Choroid plexus epithelial cell (primary cell): ENCODE results near the gene SIDT2.
A peak's percentile ranks its signal among the peaks of the same experiment; 100 is the strongest.

Experiments used
- DNase-seq: peaks from one replicate; pipeline ENCODE4 v3.0.0-alpha.2; 2010; ENCODE audit warnings: low read depth
- H3K4me3 ChIP-seq: 2 replicates; pipeline ENCODE4 v1.5.1; 2011; ENCODE audit warnings: low read depth, mild to moderate bottlenecking, control low read depth, low read length, moderate library complexity
- CTCF ChIP-seq: conservative IDR thresholded peaks from 2 replicates; pipeline ENCODE4 v1.5.1; 2011; ENCODE audit warnings: low read depth, mild to moderate bottlenecking, control low read depth, inconsistent platforms, low read length, moderate library complexity

Gene SIDT2

GRCh38 chr11:117231842-117232091 lies 53.2 kb downstream of the SIDT2 start, which contains the start of gene PCSK7:
Gene PCSK7 (minus strand): TSS chr11:117232073. CDS start chr11:117229844, 2,229 bp downstream.
- TF ChIP-seq CTCF: no peak
- peak within 1 kb of the TSS; percentile 75 for H3K4me3 ChIP-seq
- no peak for DNase-seq

GRCh38 chr11:117232092-117232878 lies 53.7 kb downstream of the SIDT2 start, which contains the start of gene RNF214:
Gene RNF214 (plus strand): TSS chr11:117232671. CDS start chr11:117234273, 1,602 bp downstream.
- H3K4me3 ChIP-seq: peak within 1 kb of the TSS; percentile 75
- DNase-seq: peak; percentile 68
- TF ChIP-seq CTCF: peak; percentile 62

GRCh38 chr11:117232911-117233409 lies 54.4 kb downstream of the SIDT2 start:
- no peak for TF ChIP-seq CTCF
- DNase-seq: no peak

GRCh38 chr11:117238221-117238620 lies 59.7 kb downstream of the SIDT2 start:
- TF ChIP-seq CTCF: no peak
- no peak overlapping the region for H3K4me3 ChIP-seq
- DNase-seq: no peak

More at GRCh38 chr11:117232911-117233409, 54.4 kb downstream of the SIDT2 start:
- peak overlapping the region; percentile 75 for H3K4me3 ChIP-seq

- TF ChIP-seq CTCF: peak; percentile 77
- no peak overlapping the region for H3K4me3 ChIP-seq
- DNase-seq: peak; percentile 96
Observed at GRCh38 chr11:117239295-117239694, 60.8 kb downstream of the SIDT2 start.
